GM19455 (cell line): ENCODE data around the gene DBT.
"Not testable (repeated sequence)": the region's sequence is repeated elsewhere in the genome, so short reads cannot be mapped to it uniquely, and the experiment has no call there.

Experiments used
- ATAC-seq: cut with Tn5 transposase; IDR thresholded peaks from one replicate; pipeline ENCODE4 v1.9.1; 2021; ENCODE audit not compliant: unreplicated experiment

DBT gene

DNA sequence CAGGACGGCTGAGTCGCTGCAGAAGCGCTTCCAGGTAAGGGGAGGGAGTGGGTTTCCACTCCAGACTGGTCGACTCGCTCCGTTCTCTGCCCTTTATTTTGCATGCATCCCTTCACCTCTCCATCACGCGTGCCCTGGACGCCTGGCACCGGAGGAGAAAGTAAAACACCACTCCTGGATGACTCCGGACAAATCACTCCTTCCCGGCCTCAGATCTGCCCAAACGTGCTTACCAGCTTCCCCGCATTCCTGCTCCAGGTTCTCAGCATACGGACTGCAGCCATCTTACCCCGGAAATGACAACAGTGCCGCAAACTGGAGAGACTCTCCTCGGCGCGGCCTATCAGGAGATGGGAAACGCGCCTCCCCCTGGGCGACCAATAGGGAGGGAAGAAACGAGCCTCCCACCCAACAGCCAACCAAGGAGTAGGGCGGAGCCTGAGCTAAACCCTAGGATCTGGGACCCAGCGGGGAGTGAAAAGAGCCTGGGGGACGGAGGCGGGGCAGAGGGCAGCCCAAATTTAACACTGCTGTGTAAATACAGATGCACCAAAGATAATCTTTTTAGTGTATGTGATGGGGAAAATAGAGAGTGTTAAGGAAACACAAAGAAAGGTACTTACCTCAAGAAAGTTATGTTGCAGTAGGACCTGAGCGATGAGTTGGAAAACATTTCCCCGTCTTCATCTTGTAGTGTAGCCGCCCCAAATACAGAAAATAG, at the start of gene DBT:
Gene DBT, minus strand, starts transcription at position 298 of the 721 bp plus-strand sequence. Its CDS starts 14 bp downstream, at position 284.
- peak; percentile 100 for ATAC-seq

- ATAC-seq, result no peak
Measured at GRCh38 chr1:100298512-100298911, 48.9 kb upstream of the DBT start.

DNA sequence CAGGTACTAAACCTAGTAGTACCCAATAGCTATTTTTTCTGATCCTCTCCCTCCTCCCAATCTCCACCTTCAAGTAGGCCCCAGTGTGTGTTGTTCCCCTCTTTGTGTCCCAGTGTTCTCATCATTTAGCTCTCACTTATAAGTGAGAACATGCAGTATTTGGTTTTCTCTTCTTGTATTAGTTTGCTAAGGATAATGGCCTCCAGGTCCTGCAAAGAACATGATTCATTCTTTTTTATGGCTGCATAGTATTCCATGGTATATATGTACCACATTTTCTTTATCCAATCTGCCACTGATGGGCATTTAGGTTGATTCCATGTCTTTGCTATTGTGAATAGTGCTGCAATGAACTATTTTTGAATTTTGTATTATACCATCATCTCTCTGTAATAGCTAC, 47.4 kb upstream of the DBT start:
- not testable (repeated sequence) for ATAC-seq

- no peak for ATAC-seq
Measured at GRCh38 chr1:100296140-100296539, 46.5 kb upstream of the DBT start.

- ATAC-seq, result no peak
Measured at GRCh38 chr1:100292711-100293110, 43.1 kb upstream of the DBT start.

GRCh38 chr1:100290291-100290690, 40.7 kb upstream of the DBT start:
- ATAC-seq, result no peak

GRCh38 chr1:100287162-100287561, 37.5 kb upstream of the DBT start:
- ATAC-seq, result no peak

DNA sequence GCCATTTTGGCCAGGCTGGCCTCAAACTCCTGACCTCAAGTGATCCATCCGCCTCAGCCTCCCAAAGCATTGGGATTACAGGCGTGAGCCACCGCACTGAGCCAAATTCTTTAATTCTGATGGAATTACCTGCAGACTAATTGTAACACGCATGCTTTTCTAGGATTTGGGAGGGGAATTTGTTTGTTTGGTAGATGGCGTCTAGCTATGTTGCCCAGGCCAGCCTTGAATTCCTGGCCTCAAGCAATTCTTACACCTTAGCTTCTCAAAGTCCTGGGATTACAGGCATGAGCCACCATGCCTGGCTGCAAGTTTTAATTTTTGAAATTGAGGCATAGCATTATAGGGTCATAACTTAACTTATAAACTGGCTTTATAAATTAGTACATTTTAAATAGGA, 35.0 kb upstream of the DBT start:
- no peak for ATAC-seq

- no peak for ATAC-seq
Measured at GRCh38 chr1:100279954-100280682, 30.5 kb upstream of the DBT start.

DNA sequence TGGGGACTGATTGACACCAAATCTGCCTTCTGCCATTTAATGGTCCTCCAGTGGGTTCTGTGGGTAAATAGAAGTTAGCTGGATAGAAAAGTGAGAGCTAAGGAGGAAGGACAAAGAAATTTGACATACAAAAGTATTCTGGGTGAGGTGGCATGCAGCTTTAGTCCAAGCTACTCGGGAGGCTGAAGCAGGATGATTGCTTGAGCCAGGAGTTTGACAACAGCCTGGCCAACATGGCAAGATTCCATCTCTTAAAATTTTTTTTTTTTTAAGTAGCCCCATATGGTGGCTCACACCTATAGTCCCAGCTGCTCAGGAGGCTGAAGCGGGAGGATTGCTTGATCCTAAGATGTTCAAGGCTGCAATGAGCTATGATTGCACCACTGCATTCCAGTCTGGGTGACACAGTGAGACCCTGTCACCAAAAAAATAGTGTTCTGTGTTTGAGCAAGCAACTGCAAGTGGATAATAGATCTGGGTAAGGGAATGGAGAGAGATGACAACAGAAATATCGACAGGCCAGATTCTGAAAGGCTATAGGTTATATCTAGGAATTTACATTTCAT, 29.8 kb upstream of the DBT start:
- ATAC-seq, result no peak

DNA sequence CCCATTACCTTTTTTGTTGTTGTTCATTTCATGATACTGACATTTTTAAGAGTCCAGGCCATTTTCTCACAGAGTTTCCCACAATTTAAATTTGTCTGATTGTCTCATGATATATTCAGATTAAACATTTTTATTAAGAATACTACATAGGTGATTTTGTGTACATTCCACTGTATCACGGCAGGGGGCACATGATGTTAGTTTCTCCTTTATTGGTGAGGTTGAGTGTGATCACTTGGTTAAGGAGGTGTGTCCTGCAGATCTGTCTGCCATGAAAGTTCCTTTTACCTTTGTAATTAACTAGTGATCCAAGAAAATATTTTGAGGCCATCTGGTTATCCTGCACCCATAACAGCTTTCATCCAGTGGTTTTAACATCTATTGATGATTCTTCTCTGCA, 28.2 kb upstream of the DBT start:
- ATAC-seq, result no peak

DNA sequence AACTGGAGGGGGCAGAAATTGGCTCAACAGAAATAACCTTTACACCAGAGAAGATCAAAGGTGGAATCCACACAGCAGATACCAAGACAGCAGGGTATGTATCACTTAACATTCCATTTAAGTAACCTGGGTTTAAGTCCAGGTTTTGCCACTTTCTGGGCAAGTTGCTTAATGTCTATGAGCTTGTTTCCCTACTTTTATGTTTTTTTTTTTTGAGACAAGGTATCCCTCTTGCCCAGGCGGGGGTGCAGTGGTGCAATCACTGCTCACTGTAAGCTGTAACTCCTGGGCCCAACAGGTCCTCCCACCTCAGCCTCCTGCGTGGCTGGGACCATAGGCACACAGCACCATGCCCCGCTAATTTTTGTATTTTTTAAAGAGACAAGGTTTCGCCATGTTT, 18.6 kb upstream of the DBT start:
- ATAC-seq, result no peak

GRCh38 chr1:100267284-100267683, 17.6 kb upstream of the DBT start:
- no peak for ATAC-seq

DNA sequence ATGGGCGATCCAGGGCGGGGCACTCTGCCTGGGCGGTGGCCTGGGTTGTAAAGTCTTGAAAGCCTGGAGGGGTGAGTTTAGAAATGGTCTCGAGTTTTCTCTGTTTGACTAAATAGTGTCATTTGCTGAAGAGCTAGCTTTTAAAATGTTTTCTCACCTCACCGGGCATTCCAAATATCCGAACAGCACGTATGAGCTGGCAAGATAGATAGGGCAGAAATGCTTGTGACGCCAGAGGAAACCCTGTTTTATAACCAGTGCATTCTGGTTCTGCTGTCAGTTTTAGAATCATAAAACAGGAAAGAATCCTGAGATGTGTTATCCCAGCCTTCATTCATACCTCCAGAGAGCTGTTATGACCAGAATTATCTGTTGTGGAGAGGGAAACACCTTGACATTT, 17.1 kb upstream of the DBT start:
- ATAC-seq, result peak; percentile 40

GRCh38 chr1:100265931-100266740, 16.5 kb upstream of the DBT start, which contains the start of gene RTCA:
Gene RTCA (plus strand): TSS chr1:100266216. CDS start chr1:100266376, 160 bp downstream.
- ATAC-seq, result peak; percentile 97

DNA sequence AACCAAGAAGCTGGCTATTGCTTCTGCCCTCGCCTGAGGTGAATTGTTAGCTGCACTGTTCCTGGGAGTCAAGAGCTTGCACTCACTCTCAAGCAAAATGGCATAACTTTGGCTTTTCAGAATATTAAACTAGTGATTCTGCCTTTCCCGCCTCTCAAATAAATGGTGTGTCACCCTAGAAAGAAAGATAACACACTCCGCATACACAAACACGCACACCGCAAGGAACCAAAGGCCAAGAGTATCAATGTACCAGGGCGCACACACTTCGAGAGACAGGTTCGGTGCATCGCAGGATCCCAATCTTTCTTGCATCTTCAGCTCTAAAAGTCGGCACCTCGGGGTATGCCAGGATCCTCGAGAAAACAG, 15.9 kb upstream of the DBT start:
- peak; percentile 38 for ATAC-seq

GRCh38 chr1:100264081-100264480, 14.4 kb upstream of the DBT start:
- ATAC-seq, result not testable (repeated sequence)

- no peak for ATAC-seq
Measured at GRCh38 chr1:100261686-100262085, 12.1 kb upstream of the DBT start.

DNA sequence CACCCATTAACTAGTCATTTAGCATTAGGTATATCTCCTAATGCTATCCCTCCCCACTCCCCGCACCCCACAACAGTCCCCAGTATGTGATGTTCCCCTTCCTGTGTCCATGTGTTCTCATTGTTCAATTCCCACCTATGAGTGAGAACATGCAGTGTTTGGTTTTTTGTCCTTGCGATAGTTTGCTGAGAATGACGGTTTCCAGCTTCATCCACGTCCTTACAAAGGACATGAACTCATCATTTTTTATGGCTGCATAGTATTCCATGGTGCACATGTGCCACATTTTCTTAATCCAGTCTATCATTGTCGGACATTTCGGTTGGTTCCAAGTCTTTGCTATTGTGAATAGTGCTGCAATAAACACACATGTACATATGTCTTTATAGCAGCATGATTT, 8.8 kb upstream of the DBT start:
- ATAC-seq, result not testable (repeated sequence)

GRCh38 chr1:100256273-100256672, 6.6 kb upstream of the DBT start:
- not testable (repeated sequence) for ATAC-seq

GRCh38 chr1:100253552-100253951, 3.9 kb upstream of the DBT start:
- no peak for ATAC-seq
